ENCODE results near the gene PDE4B.

Gene PDE4B

DNA sequence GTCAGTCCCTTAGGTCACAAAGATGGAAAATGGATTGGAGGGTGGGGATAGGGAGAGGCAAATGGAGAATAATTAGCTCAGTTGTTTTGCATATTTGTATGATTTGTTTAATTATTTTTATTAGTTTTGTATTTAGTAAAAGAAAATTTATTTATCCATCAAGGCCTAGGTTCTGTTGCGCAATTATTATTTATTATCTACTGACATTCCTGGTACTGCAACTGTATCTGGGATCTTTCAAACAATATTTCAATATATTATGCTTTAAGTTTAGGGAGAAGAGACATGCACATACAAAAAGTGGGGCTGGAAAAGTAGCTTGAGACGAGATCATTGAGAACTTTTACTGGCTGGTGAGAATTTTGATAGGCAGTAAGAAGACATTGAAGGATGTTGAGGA lies 424.9 kb downstream of the PDE4B start:
- Histone ChIP-seq H3K79me1 (ENCODE audit: low read length) (no peaks in the 10 kb centered on the region), H4K5ac (ENCODE audit: low read length) (no peak overlapping the region), H2BK120ac (ENCODE audit: low read depth, low read length) (no peak overlapping the region), H3K23ac (ENCODE audit: low read length) (no peak overlapping the region), H2AK5ac (ENCODE audit: low read length) (no peak overlapping the region), H2BK5ac (ENCODE audit: low read length) (no peak overlapping the region), H3K56ac (ENCODE audit: low read length) (no peak overlapping the region), H3K4me2 (ENCODE audit: low read length) (no peak overlapping the region), H3K4me3 (ENCODE audit: low read length) (no peak overlapping the region), H2BK15ac (replicated peaks; ENCODE audit: low read depth) (no peak overlapping the region), H3K27ac (ENCODE audit: low read depth, low read length) (no peak overlapping the region), H3K36me3 (ENCODE audit: control insufficient read depth, insufficient read depth, low read length) (no peaks in the 10 kb centered on the region), H3K4ac (ENCODE audit: low read depth, low read length) (no peak overlapping the region), H3K4me1 (ENCODE audit: control insufficient read depth, low read depth, low read length) (no peaks in the 10 kb centered on the region), H4K8ac (ENCODE audit: low read depth, low read length) (no peak overlapping the region), H3K9ac (ENCODE audit: low read length) (no peak overlapping the region), H3K27me3 (ENCODE audit: insufficient read depth, low read length, poor library complexity) (no peaks in the 10 kb centered on the region), H3K79me2 (ENCODE audit: control insufficient read depth, insufficient read depth, low read length) (no peaks in the 10 kb centered on the region), H3K18ac (ENCODE audit: low read length) (no peak overlapping the region)
- DNase-seq, result no peak
- 100% methylated on average over 1 of the region's 2 CpGs for WGBS (ENCODE audit: extremely low coverage, insufficient coverage, low lambda C conversion rate)

DNA sequence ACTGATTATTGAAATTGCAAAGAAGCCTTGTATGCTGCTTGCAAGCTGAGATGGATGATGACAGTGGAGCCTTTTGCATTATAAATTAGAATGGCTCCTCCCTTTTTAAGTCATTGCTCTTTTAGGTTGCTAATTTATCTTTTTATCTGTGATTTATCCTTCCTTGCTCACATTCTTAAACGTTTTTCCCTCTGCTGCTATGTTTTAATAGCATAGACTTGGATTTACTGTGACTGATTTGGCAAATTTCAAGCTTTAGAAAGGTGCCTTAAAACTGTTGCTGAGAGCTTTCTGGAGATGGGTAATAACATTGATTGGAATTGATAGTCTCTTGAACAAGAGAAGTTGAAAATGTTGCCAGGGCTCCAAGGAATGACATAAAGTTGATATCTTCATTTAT lies 427.8 kb downstream of the PDE4B start:
- no peak overlapping the region for H3K18ac ChIP-seq (ENCODE audit: low read length)
- H3K4me2 ChIP-seq (ENCODE audit: low read length), result no peak overlapping the region
- H3K27me3 ChIP-seq (ENCODE audit: insufficient read depth, low read length, poor library complexity), result no peaks in the 10 kb centered on the region
- no peak overlapping the region for H3K56ac ChIP-seq (ENCODE audit: low read length)
- no peak overlapping the region for H3K4ac ChIP-seq (ENCODE audit: low read depth, low read length)
- no peak overlapping the region for H2BK5ac ChIP-seq (ENCODE audit: low read length)
- DNase-seq, result no peak
- H2AK5ac ChIP-seq (ENCODE audit: low read length), result no peak overlapping the region
- H3K27ac ChIP-seq (ENCODE audit: low read depth, low read length), result no peak overlapping the region
- no peak overlapping the region for H3K23ac ChIP-seq (ENCODE audit: low read length)
- H2BK15ac ChIP-seq (replicated peaks; ENCODE audit: low read depth), result no peak overlapping the region
- H3K9ac ChIP-seq (ENCODE audit: low read length), result no peak overlapping the region
- no peak overlapping the region for H2BK120ac ChIP-seq (ENCODE audit: low read depth, low read length)
- H3K79me1 ChIP-seq (ENCODE audit: low read length), result no peaks in the 10 kb centered on the region
- no peaks in the 10 kb centered on the region for H3K36me3 ChIP-seq (ENCODE audit: control insufficient read depth, insufficient read depth, low read length)
- H3K4me1 ChIP-seq (ENCODE audit: control insufficient read depth, low read depth, low read length), result no peaks in the 10 kb centered on the region
- H3K4me3 ChIP-seq (ENCODE audit: low read length), result no peak overlapping the region
- WGBS (ENCODE audit: extremely low coverage, insufficient coverage, low lambda C conversion rate), result no CpG with 5 or more reads among the region's 1 CpG
- no peak overlapping the region for H4K5ac ChIP-seq (ENCODE audit: low read length)
- H3K79me2 ChIP-seq (ENCODE audit: control insufficient read depth, insufficient read depth, low read length), result no peaks in the 10 kb centered on the region
- H4K8ac ChIP-seq (ENCODE audit: low read depth, low read length), result no peak overlapping the region

DNA sequence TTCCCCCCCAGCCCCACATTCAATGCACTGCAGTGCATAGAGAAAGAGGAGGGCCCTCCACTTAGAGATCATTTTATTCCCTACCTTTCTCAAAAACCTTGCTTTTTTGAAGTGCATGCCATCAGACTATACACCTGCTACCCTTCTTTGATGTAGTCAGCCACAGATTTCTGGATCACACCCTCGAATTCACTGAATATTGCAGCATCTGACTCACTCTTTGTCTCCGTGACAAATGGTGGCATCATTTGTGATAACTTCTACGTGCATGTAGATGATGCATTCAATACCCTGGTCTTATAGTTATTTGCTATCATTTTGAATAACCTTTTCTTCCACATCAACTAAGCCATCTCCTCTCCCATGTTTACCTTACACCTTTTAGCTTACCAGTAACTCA lies 431.0 kb downstream of the PDE4B start:
- H3K79me2 ChIP-seq (ENCODE audit: control insufficient read depth, insufficient read depth, low read length), result no peaks in the 10 kb centered on the region
- no peaks in the 10 kb centered on the region for H3K4me1 ChIP-seq (ENCODE audit: control insufficient read depth, low read depth, low read length)
- no peaks in the 10 kb centered on the region for H3K27me3 ChIP-seq (ENCODE audit: insufficient read depth, low read length, poor library complexity)
- H3K4me2 ChIP-seq (ENCODE audit: low read length), result no peak overlapping the region
- H3K9ac ChIP-seq (ENCODE audit: low read length), result no peak overlapping the region
- H3K36me3 ChIP-seq (ENCODE audit: control insufficient read depth, insufficient read depth, low read length), result no peaks in the 10 kb centered on the region
- H4K8ac ChIP-seq (ENCODE audit: low read depth, low read length), result no peak overlapping the region
- H3K18ac ChIP-seq (ENCODE audit: low read length), result no peak overlapping the region
- H3K4me3 ChIP-seq (ENCODE audit: low read length), result no peak overlapping the region
- no peak overlapping the region for H3K4ac ChIP-seq (ENCODE audit: low read depth, low read length)
- no peak overlapping the region for H2BK5ac ChIP-seq (ENCODE audit: low read length)
- no peaks in the 10 kb centered on the region for H3K79me1 ChIP-seq (ENCODE audit: low read length)
- no peak overlapping the region for H3K27ac ChIP-seq (ENCODE audit: low read depth, low read length)
- no peak overlapping the region for H2BK120ac ChIP-seq (ENCODE audit: low read depth, low read length)
- no peak overlapping the region for H2BK15ac ChIP-seq (replicated peaks; ENCODE audit: low read depth)
- no peak for DNase-seq
- H3K56ac ChIP-seq (ENCODE audit: low read length), result no peak overlapping the region
- no CpG with 5 or more reads among the region's 3 CpGs for WGBS (ENCODE audit: extremely low coverage, insufficient coverage, low lambda C conversion rate)
- no peak overlapping the region for H4K5ac ChIP-seq (ENCODE audit: low read length)
- H3K23ac ChIP-seq (ENCODE audit: low read length), result no peak overlapping the region
- no peak overlapping the region for H2AK5ac ChIP-seq (ENCODE audit: low read length)

GRCh38 chr1:66226985-66227384 lies 434.3 kb downstream of the PDE4B start:
- no peak overlapping the region for H3K4ac ChIP-seq (ENCODE audit: low read depth, low read length)
- no peak overlapping the region for H3K23ac ChIP-seq (ENCODE audit: low read length)
- H4K8ac ChIP-seq (ENCODE audit: low read depth, low read length), result no peak overlapping the region
- no CpG with 5 or more reads among the region's 4 CpGs for WGBS (ENCODE audit: extremely low coverage, insufficient coverage, low lambda C conversion rate)
- no peak overlapping the region for H4K5ac ChIP-seq (ENCODE audit: low read length)
- no peak for DNase-seq
- no peaks in the 10 kb centered on the region for H3K4me1 ChIP-seq (ENCODE audit: control insufficient read depth, low read depth, low read length)
- H3K27ac ChIP-seq (ENCODE audit: low read depth, low read length), result no peak overlapping the region
- H2BK15ac ChIP-seq (replicated peaks; ENCODE audit: low read depth), result no peak overlapping the region
- H3K27me3 ChIP-seq (ENCODE audit: insufficient read depth, low read length, poor library complexity), result no peaks in the 10 kb centered on the region
- no peak overlapping the region for H2BK5ac ChIP-seq (ENCODE audit: low read length)
- no peak overlapping the region for H2BK120ac ChIP-seq (ENCODE audit: low read depth, low read length)
- H2AK5ac ChIP-seq (ENCODE audit: low read length), result no peak overlapping the region
- H3K4me3 ChIP-seq (ENCODE audit: low read length), result no peak overlapping the region
- H3K79me2 ChIP-seq (ENCODE audit: control insufficient read depth, insufficient read depth, low read length), result no peaks in the 10 kb centered on the region
- H3K79me1 ChIP-seq (ENCODE audit: low read length), result no peaks in the 10 kb centered on the region
- H3K4me2 ChIP-seq (ENCODE audit: low read length), result no peak overlapping the region
- H3K9ac ChIP-seq (ENCODE audit: low read length), result no peak overlapping the region
- no peak overlapping the region for H3K56ac ChIP-seq (ENCODE audit: low read length)
- H3K18ac ChIP-seq (ENCODE audit: low read length), result no peak overlapping the region
- no peaks in the 10 kb centered on the region for H3K36me3 ChIP-seq (ENCODE audit: control insufficient read depth, insufficient read depth, low read length)

GRCh38 chr1:66227966-66228365 lies 435.3 kb downstream of the PDE4B start:
- no peak overlapping the region for H2BK120ac ChIP-seq (ENCODE audit: low read depth, low read length)
- no peak overlapping the region for H2BK5ac ChIP-seq (ENCODE audit: low read length)
- no CpG with 5 or more reads among the region's 2 CpGs for WGBS (ENCODE audit: extremely low coverage, insufficient coverage, low lambda C conversion rate)
- no peak overlapping the region for H3K23ac ChIP-seq (ENCODE audit: low read length)
- no peaks in the 10 kb centered on the region for H3K79me2 ChIP-seq (ENCODE audit: control insufficient read depth, insufficient read depth, low read length)
- no peak overlapping the region for H3K4me2 ChIP-seq (ENCODE audit: low read length)
- DNase-seq, result no peak
- H2AK5ac ChIP-seq (ENCODE audit: low read length), result no peak overlapping the region
- no peak overlapping the region for H3K4me3 ChIP-seq (ENCODE audit: low read length)
- H4K5ac ChIP-seq (ENCODE audit: low read length), result no peak overlapping the region
- no peak overlapping the region for H3K56ac ChIP-seq (ENCODE audit: low read length)
- no peaks in the 10 kb centered on the region for H3K27me3 ChIP-seq (ENCODE audit: insufficient read depth, low read length, poor library complexity)
- H2BK15ac ChIP-seq (replicated peaks; ENCODE audit: low read depth), result no peak overlapping the region
- no peak overlapping the region for H3K9ac ChIP-seq (ENCODE audit: low read length)
- H3K4me1 ChIP-seq (ENCODE audit: control insufficient read depth, low read depth, low read length), result no peaks in the 10 kb centered on the region
- no peak overlapping the region for H4K8ac ChIP-seq (ENCODE audit: low read depth, low read length)
- no peaks in the 10 kb centered on the region for H3K79me1 ChIP-seq (ENCODE audit: low read length)
- H3K36me3 ChIP-seq (ENCODE audit: control insufficient read depth, insufficient read depth, low read length), result no peaks in the 10 kb centered on the region
- H3K18ac ChIP-seq (ENCODE audit: low read length), result no peak overlapping the region
- H3K27ac ChIP-seq (ENCODE audit: low read depth, low read length), result no peak overlapping the region
- H3K4ac ChIP-seq (ENCODE audit: low read depth, low read length), result no peak overlapping the region

- Histone ChIP-seq H3K4me3 (ENCODE audit: low read length) (no peak overlapping the region), H3K27ac (ENCODE audit: low read depth, low read length) (no peak overlapping the region), H3K56ac (ENCODE audit: low read length) (no peak overlapping the region), H3K9ac (ENCODE audit: low read length) (no peak overlapping the region), H3K4me1 (ENCODE audit: control insufficient read depth, low read depth, low read length) (no peaks in the 10 kb centered on the region), H3K4ac (ENCODE audit: low read depth, low read length) (no peak overlapping the region), H4K5ac (ENCODE audit: low read length) (no peak overlapping the region), H3K4me2 (ENCODE audit: low read length) (no peak overlapping the region), H2BK5ac (ENCODE audit: low read length) (no peak overlapping the region), H3K27me3 (ENCODE audit: insufficient read depth, low read length, poor library complexity) (no peaks in the 10 kb centered on the region), H3K36me3 (ENCODE audit: control insufficient read depth, insufficient read depth, low read length) (no peaks in the 10 kb centered on the region), H3K23ac (ENCODE audit: low read length) (no peak overlapping the region), H2BK15ac (replicated peaks; ENCODE audit: low read depth) (no peak overlapping the region), H2AK5ac (ENCODE audit: low read length) (no peak overlapping the region), H4K8ac (ENCODE audit: low read depth, low read length) (no peak overlapping the region), H2BK120ac (ENCODE audit: low read depth, low read length) (no peak overlapping the region), H3K18ac (ENCODE audit: low read length) (no peak overlapping the region), H3K79me1 (ENCODE audit: low read length) (no peaks in the 10 kb centered on the region), H3K79me2 (ENCODE audit: control insufficient read depth, insufficient read depth, low read length) (no peaks in the 10 kb centered on the region)
- no peak for DNase-seq
These were observed 438.5 kb downstream of the PDE4B start for GRCh38 chr1:66231217-66231616.

All from mesendoderm (in vitro differentiated cells).